Right atrium auricular region (tissue), 2 donors: ENCODE results near the gene TMEM169. TPM values are rescaled to one million over a fixed set of nuclear protein-coding genes. Genes with fewer than 3 reads are reported as not detected.
"Not testable (repeated sequence)": the region's sequence is repeated elsewhere in the genome, so short reads cannot be mapped to it uniquely, and the experiment has no call there.

Experiments used
- DNase-seq: peaks from one replicate; pipeline ENCODE4 v3.0.0-alpha.2; 2019; ENCODE audit warnings: low spot score
- H3K27ac ChIP-seq, 2 donors: fragments of 200-600 bp; sonication (generic); 1 replicate in 1 of 2; 2 replicates in 1 of 2; pipeline ENCODE4 v1.5.1; 2016 to 2019
- H3K27me3 ChIP-seq, 2 donors: fragments of 200-600 bp; sonication (generic); one replicate each; pipeline versions ENCODE4 v1.5.1 to v1.6.0; 2017 to 2019
- H3K36me3 ChIP-seq: fragments of 200-600 bp; sonication (generic); one replicate; pipeline ENCODE4 v1.5.1; 2016
- H3K4me1 ChIP-seq, 2 donors: fragments of 200-600 bp; sonication (generic); one replicate each; pipeline versions ENCODE4 v1.5.1 to v1.6.0; 2017 to 2019
- H3K4me3 ChIP-seq, 2 donors: fragments of 200-600 bp; sonication (generic); 1 replicate in 1 of 2; 2 replicates in 1 of 2; pipeline ENCODE4 v1.5.1; 2017 to 2019; ENCODE audit warnings: mild to moderate bottlenecking in 1 of 2, moderate library complexity in 1 of 2
- H3K9me3 ChIP-seq, 2 donors: fragments of 200-600 bp; sonication (generic); one replicate each; pipeline ENCODE4 v1.5.1; 2019
- CTCF ChIP-seq, 2 donors: fragments of 200-600 bp; sonication (generic); IDR thresholded peaks; one replicate each; pipeline ENCODE4 v1.5.1; 2019; ENCODE audit warnings: antibody characterized with exemption in 2 of 2
- total RNA-seq, 2 donors: library from RNA; depleted of rRNA; stranded (reverse); fragments of >200 nt; gene quantifications; one replicate each; pipeline ENCODE4 v1.1.0, GENCODE V29; 2016

TMEM169 gene
- total RNA-seq, 2 donors from 2014 or later, result 0.26 to 0.94 TPM

DNA sequence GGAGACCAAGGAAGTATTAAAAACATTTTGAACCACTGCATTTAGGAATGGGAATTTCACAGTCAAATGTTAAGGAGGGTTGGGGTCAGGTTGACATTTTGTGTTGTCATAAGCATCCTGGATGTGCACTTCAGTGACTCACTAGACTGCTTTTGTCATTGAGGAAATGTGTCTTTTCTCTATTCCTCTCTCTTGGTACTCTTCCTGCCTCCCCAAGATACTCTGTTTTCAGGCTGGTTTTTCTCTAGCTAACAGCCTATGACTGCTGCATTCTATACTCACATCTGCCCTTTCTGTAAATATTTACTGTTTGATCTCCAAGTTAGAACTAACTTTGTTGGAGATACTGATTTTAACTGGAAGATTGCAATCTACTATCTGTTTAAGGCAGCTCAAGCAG lies 50.9 kb downstream of the TMEM169 start:
- H3K9me3 ChIP-seq, result no peaks in the 10 kb centered on the region
- TF ChIP-seq CTCF (IDR thresholded peaks at IDR 0.05), result no peak
- H3K27me3 ChIP-seq, result no peaks in the 10 kb centered on the region
- no peak overlapping the region for H3K4me3 ChIP-seq
- no peak overlapping the region for H3K27ac ChIP-seq
- H3K36me3 ChIP-seq, result peaks cover 93% of the 10 kb centered on the region
- DNase-seq, result no peak
- no peaks in the 10 kb centered on the region for H3K4me1 ChIP-seq

GRCh38 chr2:216133397-216133796 lies 51.7 kb downstream of the TMEM169 start:
- Histone ChIP-seq H3K9me3 (no peaks in the 10 kb centered on the region), H3K36me3 (peaks cover 93% of the 10 kb centered on the region), H3K4me3 (no peak overlapping the region), H3K4me1 (no peaks in the 10 kb centered on the region), H3K27ac (no peak overlapping the region), H3K27me3 (no peaks in the 10 kb centered on the region)
- TF ChIP-seq CTCF (IDR thresholded peaks at IDR 0.05), result no peak
- DNase-seq, result no peak

GRCh38 chr2:216134958-216135541 lies 53.3 kb downstream of the TMEM169 start:
- Histone ChIP-seq H3K27ac (no peak overlapping the region), H3K36me3 (peaks cover 99% of the 10 kb centered on the region), H3K9me3 (no peaks in the 10 kb centered on the region), H3K27me3 (no peaks in the 10 kb centered on the region), H3K4me3 (no peak overlapping the region), H3K4me1 (no peaks in the 10 kb centered on the region)
- DNase-seq, result no peak
- no peak for TF ChIP-seq CTCF (IDR thresholded peaks at IDR 0.05)

DNA sequence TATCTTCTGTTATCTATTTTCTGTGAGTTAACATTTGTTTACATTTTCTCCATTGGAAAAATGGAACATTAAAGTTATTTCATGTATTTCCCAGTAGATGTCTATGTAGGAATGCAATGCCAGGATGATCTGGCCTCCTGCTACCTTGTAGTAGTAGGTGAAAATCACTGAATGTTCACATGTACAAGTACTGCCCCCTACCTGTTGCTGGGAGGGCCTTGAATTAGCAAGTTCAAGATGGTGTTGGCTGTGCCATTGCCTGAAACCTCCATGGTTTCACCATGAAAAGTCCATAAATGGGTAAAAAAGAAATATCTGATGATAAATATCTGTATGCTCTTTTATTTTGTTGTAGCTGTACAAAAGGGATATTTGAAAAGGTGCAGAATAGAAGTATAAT lies 58.2 kb downstream of the TMEM169 start:
- DNase-seq, result no peak
- Histone ChIP-seq H3K4me1 (no peaks in the 10 kb centered on the region), H3K27ac (no peak overlapping the region), H3K27me3 (no peaks in the 10 kb centered on the region), H3K9me3 (no peaks in the 10 kb centered on the region), H3K36me3 (peaks cover 94% of the 10 kb centered on the region), H3K4me3 (no peak overlapping the region)
- peak in 1 of 2 donors; percentile 23 for TF ChIP-seq CTCF (IDR thresholded peaks at IDR 0.05)

DNA sequence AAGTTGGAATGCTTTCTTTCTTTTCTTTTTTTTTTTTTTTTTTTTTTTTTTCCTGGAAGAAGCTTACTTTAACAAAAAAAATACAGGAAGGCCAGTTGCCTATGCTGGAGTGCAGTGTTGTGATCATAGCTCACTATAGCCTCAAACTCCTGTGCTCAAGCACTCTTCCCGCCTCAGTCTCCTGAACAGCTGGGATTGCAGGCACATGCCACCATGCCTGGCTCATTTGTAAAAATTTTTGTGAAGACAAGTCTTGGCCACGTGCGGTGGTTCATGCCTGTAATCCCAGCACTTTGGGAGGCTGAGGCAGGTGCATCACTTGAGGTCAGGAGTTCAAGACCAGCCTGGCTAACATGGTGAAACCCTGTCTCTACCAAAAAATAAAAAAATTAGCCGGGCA lies 59.8 kb downstream of the TMEM169 start:
- not testable (repeated sequence) for H3K27ac ChIP-seq, H3K4me3 ChIP-seq, H3K4me1 ChIP-seq, DNase-seq, H3K9me3 ChIP-seq, H3K27me3 ChIP-seq
- H3K36me3 ChIP-seq, result peaks cover 79% of the 10 kb centered on the region

GRCh38 chr2:216142540-216142939 lies 60.8 kb downstream of the TMEM169 start:
- Histone ChIP-seq H3K4me3 (no peak overlapping the region), H3K9me3 (no peaks in the 10 kb centered on the region), H3K4me1 (no peaks in the 10 kb centered on the region), H3K27me3 (no peaks in the 10 kb centered on the region), H3K36me3 (peaks cover 75% of the 10 kb centered on the region), H3K27ac (no peak overlapping the region)
- no peak for DNase-seq
- TF ChIP-seq CTCF (IDR thresholded peaks at IDR 0.05), result no peak
